ENCODE measurements around the gene SDC3. TPM values are rescaled to one million over a fixed set of nuclear protein-coding genes. Genes with fewer than 3 reads are reported as not detected.

SDC3 gene
- polyA plus RNA-seq, 3 donors: 0.05 to 1.2 (median 0.12) TPM

DNA sequence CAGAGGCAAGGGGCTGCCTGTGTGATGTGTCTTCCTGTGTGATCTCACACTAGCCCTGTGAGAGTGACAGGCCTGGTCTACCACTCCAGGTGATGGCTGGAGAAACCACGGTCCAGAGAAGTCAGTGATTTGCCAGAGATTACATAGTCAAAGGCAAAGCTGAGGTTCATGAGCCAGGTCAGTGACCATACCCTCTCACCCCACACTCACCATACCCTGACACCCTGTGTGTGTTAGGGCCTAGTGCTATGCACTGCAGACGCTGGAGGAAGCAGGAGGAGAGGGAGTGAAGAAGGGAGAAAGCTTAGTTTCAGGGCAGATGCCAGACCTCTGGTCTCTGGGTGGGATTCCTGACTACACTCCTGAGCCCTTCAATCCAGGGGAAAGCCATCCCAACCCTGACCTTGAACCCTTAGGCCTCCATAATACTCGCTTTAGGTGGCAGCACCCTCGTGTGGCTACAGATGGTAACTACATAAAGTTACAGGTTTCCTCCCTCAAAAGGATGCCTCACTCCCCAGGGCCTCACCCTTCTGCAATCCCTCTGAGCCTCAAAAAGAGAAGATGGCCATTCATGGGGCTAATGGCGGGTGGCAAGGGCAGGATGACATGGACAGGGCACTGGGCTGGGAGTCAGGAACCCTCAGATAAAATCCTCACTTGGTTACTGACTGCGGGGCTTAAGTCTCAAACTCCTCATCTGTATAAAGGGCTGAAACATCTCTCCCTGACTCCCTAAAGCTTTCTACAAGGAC is 20.8 kb upstream of the SDC3 start:
- no peaks in the 10 kb centered on the region for H3K9me3 Mint-ChIP-seq

GRCh38 chr1:30928789-30929134 is 20.2 kb upstream of the SDC3 start:
- Mint-ChIP-seq H3K4me1 (peaks cover 8% of the 10 kb centered on the region), H3K36me3 (peaks cover 24 to 28% of the 10 kb centered on the region in 2 donors), H3K4me3 (no peak overlapping the region), H3K27me3 (ENCODE audit: low read depth in 3 of 3) (peaks cover 3 to 7% (median 6%) of the 10 kb centered on the region in 3 donors), H3K9me3 (no peaks in the 10 kb centered on the region), H3K27ac (peak overlapping the region in 1 of 7 donors; percentile 53)
- Histone ChIP-seq H3K9me3 (replicated peaks in 1 of 2; ENCODE audit: control insufficient read depth in 1 of 2, insufficient read depth in 1 of 2, low read length in 2 of 2) (no peaks in the 10 kb centered on the region), H3K4me3 (replicated peaks in 1 of 3; ENCODE audit: low read depth in 2 of 3, low read length in 3 of 3) (no peak overlapping the region), H3K4me2 (replicated peaks; ENCODE audit: extremely low read depth, low read length, poor library complexity, severe bottlenecking) (no peak overlapping the region), H2AFZ (ENCODE audit: insufficient read depth, low read depth, low read length, poor library complexity, severe bottlenecking) (no peak overlapping the region), H3K27ac (ENCODE audit: low read depth in 1 of 2, low read length in 2 of 2) (no peak overlapping the region), H3K9ac (ENCODE audit: insufficient read depth, low read length, poor library complexity, severe bottlenecking) (no peak overlapping the region), H3K36me3 (replicated peaks in 1 of 2; ENCODE audit: control insufficient read depth in 1 of 2, insufficient read depth in 2 of 2, low read length in 2 of 2) (peaks cover 14 to 32% of the 10 kb centered on the region in 2 donors), H3K27me3 (ENCODE audit: control insufficient read depth in 2 of 2, insufficient read depth in 2 of 2, low read length in 2 of 2) (no peaks in the 10 kb centered on the region), H3K4me1 (ENCODE audit: control insufficient read depth in 1 of 2, insufficient read depth in 2 of 2, low read length in 2 of 2) (peaks cover 6 to 8% of the 10 kb centered on the region in 2 donors), H3K79me2 (ENCODE audit: insufficient read depth, low read length) (no peaks in the 10 kb centered on the region), H4K20me1 (ENCODE audit: insufficient read depth, low read length) (peaks cover 15% of the 10 kb centered on the region)
- TF ChIP-seq CTCF (IDR thresholded peaks at IDR 0.05): no peak
- intact Hi-C loops (cut with micrococcal nuclease): loop anchor here (1.0 to 5.0 kb wide), 4 partner anchors 126 to 206 kb away; partner anchors contain the start of gene MATN1 (in 1 of the 2)
- WGBS (ENCODE audit: insufficient coverage): 100% methylated on average over 2 of the region's 2 CpGs
- DNase-seq: no peak

More for the DNA sequence above, 20.8 kb upstream of the SDC3 start:
- Histone ChIP-seq H3K36me3 (replicated peaks in 1 of 2; ENCODE audit: control insufficient read depth in 1 of 2, insufficient read depth in 2 of 2, low read length in 2 of 2) (peaks cover 20 to 37% of the 10 kb centered on the region in 2 donors), H3K9ac (ENCODE audit: insufficient read depth, low read length, poor library complexity, severe bottlenecking) (no peak overlapping the region), H3K4me2 (replicated peaks; ENCODE audit: extremely low read depth, low read length, poor library complexity, severe bottlenecking) (no peak overlapping the region), H3K9me3 (replicated peaks in 1 of 2; ENCODE audit: control insufficient read depth in 1 of 2, insufficient read depth in 1 of 2, low read length in 2 of 2) (no peaks in the 10 kb centered on the region), H4K20me1 (ENCODE audit: insufficient read depth, low read length) (peaks cover 21% of the 10 kb centered on the region), H2AFZ (ENCODE audit: insufficient read depth, low read depth, low read length, poor library complexity, severe bottlenecking) (no peak overlapping the region), H3K27me3 (ENCODE audit: control insufficient read depth in 2 of 2, insufficient read depth in 2 of 2, low read length in 2 of 2) (no peaks in the 10 kb centered on the region), H3K79me2 (ENCODE audit: insufficient read depth, low read length) (no peaks in the 10 kb centered on the region), H3K27ac (ENCODE audit: low read depth in 1 of 2, low read length in 2 of 2) (no peak overlapping the region), H3K4me3 (replicated peaks in 1 of 3; ENCODE audit: low read depth in 2 of 3, low read length in 3 of 3) (no peak overlapping the region), H3K4me1 (ENCODE audit: control insufficient read depth in 1 of 2, insufficient read depth in 2 of 2, low read length in 2 of 2) (peaks cover 6 to 8% of the 10 kb centered on the region in 2 donors)
- H3K27me3 Mint-ChIP-seq (ENCODE audit: low read depth in 3 of 3): peaks cover 2 to 4% (median 3%) of the 10 kb centered on the region in 3 donors
- H3K4me1 Mint-ChIP-seq: peaks cover 8% of the 10 kb centered on the region
- TF ChIP-seq CTCF (IDR thresholded peaks at IDR 0.05): peak; percentile 91
- no peak overlapping the region for H3K4me3 Mint-ChIP-seq
- peak; percentile 42 to 59 (median 54) for DNase-seq
- peak overlapping the region in 2 of 7 donors; percentile 26 to 30 for H3K27ac Mint-ChIP-seq
- H3K36me3 Mint-ChIP-seq: peaks cover 30 to 34% of the 10 kb centered on the region in 2 donors
- WGBS (ENCODE audit: insufficient coverage): 60% methylated on average over 3 of the region's 6 CpGs
- intact Hi-C loops (cut with micrococcal nuclease): loop anchor here (1.0 to 5.0 kb wide), 4 partner anchors 127 to 207 kb away; partner anchors contain the start of gene MATN1 (in 1 of the 2)

All from CD14-positive monocyte (primary cell).